Stimulated activated CD8-positive, alpha-beta memory T cell treated with anti-CD3 and anti-CD28 coated beads, Interleukin-2, amount 100 ng/mL, for 48 hours (primary cell): ENCODE results near the gene CWF19L2.
"Not testable (repeated sequence)": the region's sequence is repeated elsewhere in the genome, so short reads cannot be mapped to it uniquely, and the experiment has no call there.

Source experiments
- DNase-seq, 2 donors: peaks; one replicate each; pipeline ENCODE4 v3.0.0-alpha.2; 2020; ENCODE audit warnings: low read depth in 2 of 2

CWF19L2 gene

GRCh38 chr11:107438148-107438547, 19.5 kb downstream of the CWF19L2 start:
- no peak for DNase-seq

- DNase-seq, result no peak
Measured at GRCh38 chr11:107430525-107430924, 27.1 kb downstream of the CWF19L2 start.

GRCh38 chr11:107427569-107428180, 29.9 kb downstream of the CWF19L2 start:
- DNase-seq, result no peak

GRCh38 chr11:107413352-107413751, 44.3 kb downstream of the CWF19L2 start:
- DNase-seq, result no peak

GRCh38 chr11:107408762-107409211, 48.8 kb downstream of the CWF19L2 start:
- no peak for DNase-seq

- no peak for DNase-seq
Measured at GRCh38 chr11:107405260-107405659, 52.4 kb downstream of the CWF19L2 start.

- DNase-seq, result not testable (repeated sequence)
Measured at GRCh38 chr11:107401131-107401530, 56.5 kb downstream of the CWF19L2 start.

- no peak for DNase-seq
Measured at GRCh38 chr11:107397357-107397756, 60.3 kb downstream of the CWF19L2 start.

- no peak for DNase-seq
Measured at GRCh38 chr11:107392611-107393010, 65.0 kb downstream of the CWF19L2 start.

- DNase-seq, result not testable (repeated sequence)
Measured at GRCh38 chr11:107390701-107391100, 66.9 kb downstream of the CWF19L2 start.

- DNase-seq, result no peak
Measured at GRCh38 chr11:107387666-107388065, 70.0 kb downstream of the CWF19L2 start.

- DNase-seq, result no peak
Measured at GRCh38 chr11:107385361-107385981, 72.2 kb downstream of the CWF19L2 start.

- DNase-seq, result no peak
Measured at GRCh38 chr11:107384144-107384852, 73.3 kb downstream of the CWF19L2 start.

- no peak for DNase-seq
Measured at GRCh38 chr11:107372439-107372838, 85.2 kb downstream of the CWF19L2 start.

GRCh38 chr11:107370390-107370789, 87.2 kb downstream of the CWF19L2 start:
- no peak for DNase-seq

GRCh38 chr11:107359701-107360100, 97.9 kb downstream of the CWF19L2 start:
- DNase-seq, result no peak

- no peak for DNase-seq
Measured at GRCh38 chr11:107357877-107358276, 99.7 kb downstream of the CWF19L2 start.

- no peak for DNase-seq
Measured at GRCh38 chr11:107354780-107355179, 102.8 kb downstream of the CWF19L2 start.

- no peak for DNase-seq
Measured at GRCh38 chr11:107337917-107338316, 119.7 kb downstream of the CWF19L2 start.

- DNase-seq, result no peak
Measured at GRCh38 chr11:107331728-107332127, 125.9 kb downstream of the CWF19L2 start.

- no peak for DNase-seq
Measured at GRCh38 chr11:107329164-107329563, 128.5 kb downstream of the CWF19L2 start.

GRCh38 chr11:107316426-107316825, 141.2 kb downstream of the CWF19L2 start:
- no peak for DNase-seq

GRCh38 chr11:107307991-107308390, 149.6 kb downstream of the CWF19L2 start:
- no peak for DNase-seq
